IPS DF 4.7 (cell line): ENCODE results near the gene ARHGAP15.

ENCODE experiments used
- DNase-seq: peaks from one replicate; pipeline ENCODE4 v3.0.0-alpha.2; 2013; ENCODE audit warnings: low spot score; ENCODE audit errors: extremely low read depth

Gene ARHGAP15

GRCh38 chr2:143262389-143262788 lies 133.2 kb downstream of the ARHGAP15 start:
- no peak for DNase-seq

DNA sequence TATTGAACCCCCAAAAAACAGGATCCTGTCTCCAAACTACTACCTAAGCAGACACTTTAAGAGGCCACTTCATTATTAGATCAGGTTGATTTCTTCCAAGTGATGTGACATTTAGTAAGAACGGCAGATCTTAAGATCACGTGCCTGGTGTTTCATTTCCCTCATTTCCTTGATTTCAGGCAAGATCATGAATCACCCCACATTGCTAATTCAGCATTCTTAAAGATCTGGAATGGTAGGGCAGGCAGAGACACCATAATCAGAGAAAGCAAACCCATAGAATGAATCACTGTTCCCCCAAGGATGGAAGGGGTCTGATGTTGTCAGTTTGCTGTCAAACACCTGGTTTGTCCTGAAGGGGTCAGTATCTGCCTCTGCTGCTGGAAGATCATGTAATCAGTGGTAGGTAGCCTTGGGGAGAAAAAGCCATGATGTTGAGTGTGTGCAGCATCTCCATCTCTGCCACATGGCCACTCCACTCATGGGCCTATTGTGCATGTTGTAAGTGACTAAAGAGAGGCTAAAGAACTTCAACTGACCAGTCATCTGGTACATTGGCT lies 133.9 kb downstream of the ARHGAP15 start:
- no peak for DNase-seq

- no peak for DNase-seq
Observed at GRCh38 chr2:143264851-143265250, 135.6 kb downstream of the ARHGAP15 start.

GRCh38 chr2:143279672-143280071 lies 150.5 kb downstream of the ARHGAP15 start:
- no peak for DNase-seq

GRCh38 chr2:143280097-143280757 lies 151.0 kb downstream of the ARHGAP15 start:
- DNase-seq: no peak

- DNase-seq: no peak
Observed at GRCh38 chr2:143282684-143283083, 153.5 kb downstream of the ARHGAP15 start.

DNA sequence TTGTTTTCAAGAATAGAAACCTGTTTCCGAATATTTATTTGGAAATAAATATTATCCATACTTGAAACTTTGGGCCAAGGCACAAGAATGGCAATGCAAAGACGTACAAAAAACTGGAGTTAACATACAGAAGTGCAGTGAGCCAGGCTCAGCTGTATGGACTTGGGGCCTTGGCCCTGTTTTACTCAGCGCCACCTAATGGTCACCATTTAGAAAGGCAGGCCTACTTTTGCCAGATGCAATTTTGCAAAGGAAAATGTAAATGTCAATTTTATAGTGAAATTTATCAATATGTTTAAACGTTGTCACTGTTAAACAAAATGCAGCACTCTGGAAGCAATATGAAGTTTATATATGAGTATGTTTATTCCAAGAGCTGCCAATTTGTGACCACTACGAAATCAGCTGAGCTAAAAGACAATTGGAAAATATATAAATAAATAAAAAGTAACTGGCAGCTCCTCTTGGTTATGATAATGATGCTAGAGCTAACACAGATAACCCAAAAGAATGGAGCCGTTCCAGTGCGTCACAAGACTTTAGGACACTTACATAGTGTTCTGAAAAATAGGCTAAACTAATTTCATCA lies 155.0 kb downstream of the ARHGAP15 start:
- no peak for DNase-seq

DNA sequence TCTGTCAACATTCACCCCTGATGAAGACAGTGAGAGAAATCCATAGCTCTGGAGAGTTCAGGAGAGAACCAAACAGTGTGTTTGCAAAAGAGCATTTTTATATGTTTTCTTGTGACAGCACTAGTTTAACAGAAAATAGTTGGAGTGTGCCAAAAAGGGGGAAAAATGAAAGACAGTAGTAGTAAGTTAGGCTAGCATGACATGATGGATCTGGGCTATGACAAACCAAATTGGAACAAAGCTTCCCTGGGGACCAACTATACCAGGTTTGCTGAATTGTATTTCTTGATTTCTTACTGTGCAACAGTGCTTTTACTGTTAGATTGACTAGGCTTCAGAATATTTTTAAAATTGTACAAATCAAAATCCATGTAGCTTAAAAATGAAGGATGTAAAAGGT lies 159.8 kb downstream of the ARHGAP15 start:
- DNase-seq: no peak

- DNase-seq: no peak
Observed at GRCh38 chr2:143290221-143290620, 161.0 kb downstream of the ARHGAP15 start.

GRCh38 chr2:143294068-143294467 lies 164.8 kb downstream of the ARHGAP15 start:
- no peak for DNase-seq

DNA sequence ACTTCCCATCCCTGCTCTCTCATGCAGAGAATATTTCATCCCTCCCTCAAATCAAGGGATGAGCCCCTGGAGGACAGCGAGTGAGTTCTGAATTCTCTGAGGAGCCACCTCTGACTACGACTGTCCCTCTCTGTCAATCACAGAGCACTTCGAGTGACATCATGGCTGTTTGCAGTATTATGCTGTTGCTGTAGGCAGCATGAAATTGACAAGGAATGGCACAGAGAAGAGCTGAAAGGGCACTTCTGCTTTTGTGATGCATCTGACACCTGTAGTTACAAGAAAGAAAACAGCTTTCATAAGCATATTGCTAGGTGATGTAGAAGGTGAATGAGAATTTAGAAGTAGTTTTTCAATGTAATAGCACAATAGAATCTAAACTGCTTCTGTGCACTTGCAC lies 166.9 kb downstream of the ARHGAP15 start:
- DNase-seq: no peak

DNA sequence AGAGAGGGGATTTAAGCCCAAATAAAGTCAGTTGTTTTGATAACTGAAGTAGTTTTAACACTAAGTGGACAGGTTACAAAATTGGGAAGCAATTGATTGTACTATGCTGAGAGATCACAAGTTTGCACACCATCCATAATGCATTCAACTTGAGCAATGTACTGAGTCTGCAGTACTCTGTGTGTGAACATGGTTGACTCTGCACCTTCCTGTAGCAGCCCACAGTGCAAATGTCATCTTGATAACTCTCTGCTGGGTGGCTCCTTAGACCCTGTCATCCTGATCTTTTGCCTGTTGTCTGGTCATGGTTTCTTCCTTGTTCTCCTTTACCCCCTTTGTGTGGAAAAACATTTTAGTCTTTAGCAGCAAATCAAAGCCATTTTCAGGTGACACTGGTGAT lies 168.0 kb downstream of the ARHGAP15 start:
- no peak for DNase-seq

DNA sequence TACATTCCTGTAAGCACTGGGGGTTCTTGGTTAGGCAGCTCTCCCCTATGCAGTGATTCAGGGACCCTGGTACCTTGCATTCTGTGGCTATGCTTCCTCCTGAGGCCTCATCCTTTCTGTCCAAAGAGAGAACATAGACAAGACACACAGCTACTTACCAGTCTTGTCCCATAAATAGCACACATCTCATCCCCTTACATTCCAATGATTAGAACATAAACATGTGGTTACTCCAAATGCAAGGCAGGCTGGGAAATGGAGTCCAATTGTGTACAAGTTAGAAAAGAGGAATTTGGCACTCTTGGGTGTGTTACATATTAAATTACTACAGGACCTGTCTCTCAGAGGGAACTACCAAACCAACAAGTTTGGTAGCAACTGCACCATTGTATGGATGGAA lies 171.3 kb downstream of the ARHGAP15 start:
- no peak for DNase-seq

DNA sequence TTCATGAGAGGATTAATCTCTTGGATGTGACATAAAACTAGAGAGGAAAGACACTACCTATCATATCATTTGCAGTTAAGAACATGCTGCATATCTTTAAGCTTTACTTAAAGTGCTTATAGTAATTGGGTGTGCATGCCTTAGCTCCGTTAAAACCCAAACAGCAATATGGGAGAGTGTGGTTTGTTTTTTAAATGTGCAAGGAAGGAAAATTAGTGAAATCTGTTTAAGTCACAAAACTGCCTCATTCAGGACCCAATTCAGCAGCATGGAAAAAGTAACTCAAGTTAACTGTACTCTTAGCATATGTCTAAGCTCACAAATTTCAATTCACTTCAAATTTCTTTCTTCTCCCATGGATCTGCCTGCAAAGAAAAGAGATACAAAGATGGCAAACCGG lies 182.2 kb downstream of the ARHGAP15 start:
- no peak for DNase-seq

- DNase-seq: no peak
Observed at GRCh38 chr2:143312441-143312840, 183.2 kb downstream of the ARHGAP15 start.

- DNase-seq: no peak
Observed at GRCh38 chr2:143313861-143314260, 184.6 kb downstream of the ARHGAP15 start.

DNA sequence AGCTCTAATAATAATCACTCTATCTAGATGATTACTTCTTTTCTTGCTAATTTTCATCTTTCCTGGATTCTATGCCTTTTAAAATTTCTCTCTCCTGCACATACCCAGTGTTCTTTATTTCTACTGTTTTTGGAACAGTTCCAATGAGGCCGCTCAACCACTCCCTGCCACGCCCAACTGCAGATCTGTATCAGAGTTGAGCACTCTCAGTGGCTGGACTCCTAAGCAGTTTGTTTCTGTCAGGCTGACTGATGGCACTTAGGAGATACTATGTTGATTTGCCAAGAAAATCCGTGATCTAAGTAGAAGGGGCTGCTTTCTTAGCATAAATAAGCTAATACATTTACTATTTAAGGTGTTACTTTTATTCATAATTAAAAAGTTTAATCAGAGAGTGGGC lies 192.8 kb downstream of the ARHGAP15 start:
- no peak for DNase-seq

- no peak for DNase-seq
Observed at GRCh38 chr2:143329288-143329687, 200.1 kb downstream of the ARHGAP15 start.

DNA sequence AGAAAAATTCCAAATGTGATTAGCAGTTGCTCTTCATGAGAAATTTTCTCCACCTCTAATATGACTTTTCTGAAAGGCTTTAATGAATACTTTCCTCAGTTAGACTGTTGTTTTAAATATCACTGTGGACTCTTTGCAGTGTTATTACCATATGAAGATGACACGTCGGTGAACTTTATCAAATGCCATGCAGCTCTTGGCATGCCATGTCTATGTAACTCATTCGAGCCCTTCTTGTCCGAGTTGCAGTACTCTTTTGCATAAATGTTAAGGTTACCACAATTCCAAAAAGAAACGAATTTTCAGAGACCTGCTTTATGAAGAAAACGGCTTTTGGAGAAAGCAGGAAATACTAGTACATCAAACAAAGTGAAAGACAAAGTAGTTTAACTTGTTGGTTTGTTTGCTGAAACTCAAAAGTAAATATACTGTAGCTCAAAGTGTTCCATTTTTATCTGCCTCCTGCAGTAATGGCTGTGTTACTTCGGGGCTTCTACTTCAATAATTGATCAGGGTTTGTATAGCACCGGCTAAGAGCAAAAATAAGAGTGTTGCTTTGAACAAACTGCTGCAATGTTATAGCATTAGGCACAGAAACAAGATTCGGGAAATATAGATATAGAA lies 204.1 kb downstream of the ARHGAP15 start:
- no peak for DNase-seq

DNA sequence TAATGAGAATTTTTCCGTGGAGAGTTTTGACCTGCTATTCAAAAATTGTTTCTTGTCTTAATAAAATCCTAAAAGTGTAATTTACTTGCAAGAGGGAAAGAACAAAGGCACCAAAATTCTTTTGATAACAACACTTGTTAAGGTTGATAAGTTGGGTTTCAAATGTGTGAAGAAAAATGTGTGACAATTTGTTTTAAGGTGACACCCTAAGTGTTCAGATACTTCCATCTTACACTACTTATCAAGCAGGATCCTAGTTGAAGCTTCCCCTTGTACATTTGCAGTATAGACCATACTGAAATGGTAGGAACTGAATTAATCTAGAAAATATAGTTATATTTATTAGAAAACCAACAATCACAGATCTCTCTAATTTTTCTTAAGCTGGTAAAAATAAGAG lies 204.6 kb downstream of the ARHGAP15 start:
- DNase-seq: no peak

DNA sequence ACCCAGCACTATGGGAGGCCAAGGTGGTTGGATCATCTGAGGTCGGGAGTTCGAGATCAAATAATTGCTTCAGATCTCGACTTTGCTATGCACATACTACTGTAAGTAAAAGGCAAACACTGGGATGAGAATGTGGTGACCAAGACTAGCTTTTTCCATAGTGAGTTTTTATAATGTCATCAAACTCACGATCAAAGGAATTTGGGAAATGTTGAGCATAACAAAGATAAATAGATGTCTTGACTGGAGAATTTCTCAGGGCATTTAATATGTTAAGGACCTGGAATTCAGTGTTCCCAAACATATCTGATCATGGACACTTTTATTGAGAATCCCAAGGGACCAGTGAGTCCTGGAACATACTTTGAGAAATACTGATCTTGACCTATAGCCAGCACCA lies 205.6 kb downstream of the ARHGAP15 start:
- no peak for DNase-seq

GRCh38 chr2:143336719-143337210 lies 207.5 kb downstream of the ARHGAP15 start:
- no peak for DNase-seq

DNA sequence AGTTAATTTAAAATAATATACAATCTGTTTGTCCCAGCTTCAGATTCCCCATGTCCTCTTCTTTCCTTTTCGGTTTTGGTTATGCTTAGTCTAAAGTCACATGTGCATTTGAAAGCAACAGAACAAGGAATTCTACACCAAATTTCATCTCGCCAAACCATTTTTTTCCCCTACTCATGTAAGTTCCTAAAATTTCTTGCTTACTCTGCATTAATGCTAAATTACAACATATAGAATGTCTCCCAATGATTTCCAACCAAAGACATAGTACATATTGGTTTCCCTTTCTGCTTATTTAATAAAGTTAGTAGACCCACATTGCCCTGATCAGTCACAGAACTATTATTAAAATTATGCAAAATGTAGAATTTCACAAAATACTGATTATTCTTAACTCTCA lies 212.3 kb downstream of the ARHGAP15 start:
- no peak for DNase-seq
